Lung (tissue), 12 donors: ENCODE results near the gene PLA2G4F. TPM values are rescaled to one million over a fixed set of nuclear protein-coding genes. Genes with fewer than 3 reads are reported as not detected.

ENCODE experiments used
- ATAC-seq: fragments of 200-7000 bp; cut with Tn5 transposase; one replicate; pipeline ENCODE4 v1.9.1; 2020; ENCODE audit warnings: moderate number of reproducible peaks; ENCODE audit not compliant: insufficient read depth, low FRiP score
- DNase-seq, 3 donors: peaks; one replicate each; pipeline ENCODE4 v3.0.0-alpha.2; 2013 to 2017
- H3K27ac ChIP-seq, 2 donors: one replicate each; pipeline ENCODE4 v1.5.1; 2013; ENCODE audit warnings: mild to moderate bottlenecking in 2 of 2, moderate library complexity in 2 of 2, control low read depth in 1 of 2, inconsistent platforms in 1 of 2, low read depth in 1 of 2, low read length in 1 of 2
- H3K27me3 ChIP-seq, 3 donors: one replicate each; pipeline ENCODE4 v1.5.1; 2013; ENCODE audit warnings: low read length in 2 of 3; ENCODE audit not compliant: control insufficient read depth in 3 of 3, insufficient read depth in 3 of 3
- H3K36me3 ChIP-seq, 4 donors: one replicate each; pipeline ENCODE4 v1.5.1; 2013; ENCODE audit warnings: low read length in 4 of 4, mild to moderate bottlenecking in 1 of 4, moderate library complexity in 1 of 4; ENCODE audit not compliant: control insufficient read depth in 4 of 4, insufficient read depth in 4 of 4
- H3K4me1 ChIP-seq, 5 donors: one replicate each; pipeline ENCODE4 v1.5.1; 2013; ENCODE audit warnings: low read length in 5 of 5, mild to moderate bottlenecking in 2 of 5, moderate library complexity in 1 of 5; ENCODE audit not compliant: control insufficient read depth in 5 of 5, insufficient read depth in 5 of 5
- H3K4me3 ChIP-seq: one replicate; pipeline ENCODE4 v1.5.1; 2013; ENCODE audit warnings: mild to moderate bottlenecking, control low read depth, moderate library complexity
- H3K9ac ChIP-seq, 2 donors: one replicate each; pipeline ENCODE4 v1.5.1; 2013; ENCODE audit warnings: low read length in 2 of 2, control low read depth in 1 of 2; ENCODE audit not compliant: insufficient read depth in 1 of 2
- H3K9me3 ChIP-seq, 4 donors: one replicate each; pipeline ENCODE4 v1.5.1; 2013; ENCODE audit warnings: low read length in 3 of 4, mild to moderate bottlenecking in 1 of 4, moderate library complexity in 1 of 4; ENCODE audit not compliant: control insufficient read depth in 4 of 4, insufficient read depth in 3 of 4
- CTCF ChIP-seq: IDR thresholded peaks from 2 replicates; pipeline ENCODE4 v1.5.1; 2012; ENCODE audit warnings: mild to moderate bottlenecking; ENCODE audit errors: control extremely low read depth, extremely low read depth
- WGBS, 2 donors: extraction: QIAGEN DNeasy Blood & Tissue Kit; methylation state at CpG; one replicate each; pipeline ENCODE4 v1.1.7; 2013; 5-methylcytosine and 5-hydroxymethylcytosine counted together
- polyA plus RNA-seq, 2 donors: library from polyadenylated mRNA; stranded (reverse); fragments of 200-250 nt; gene quantifications; one replicate each; pipeline ENCODE4 v1.2.1, GENCODE V29; 2013
- total RNA-seq, 2 donors: library from RNA; depleted of rRNA in 1 of 2; stranded (reverse); fragments of >200 nt in 1 of 2; gene quantifications; one replicate each; pipeline ENCODE4 v1.2.1, GENCODE V29; 2014 to 2021
- donor health status: control.
- donor health status: control.
- donor health status: Bipolar disorder and iron deficiency.
- donor health status: healthy.
- donor health status: DM: yes; HTN: yes; CAD: no.

The PLA2G4F gene
- total and polyA plus RNA-seq, 4 donors: 10.9 to 116 (median 41.8) TPM

GRCh38 chr15:42154212-42154941 lies 2.1 kb downstream of the PLA2G4F start:
- TF ChIP-seq CTCF: no peak
- Histone ChIP-seq H3K4me3 (peak overlapping the region; percentile 7), H3K27me3 (no peaks in the 10 kb centered on the region), H3K9ac (no peak overlapping the region), H3K9me3 (no peaks in the 10 kb centered on the region), H3K36me3 (peaks cover 0 to 6% (median 2%) of the 10 kb centered on the region in 4 donors), H3K27ac (peak overlapping the region in 1 of 2 donors; percentile 61), H3K4me1 (peaks cover 0 to 27% (median 14%) of the 10 kb centered on the region in 5 donors)
- ATAC-seq (no peak), DNase-seq (peak in 1 of 3 donors; percentile 26)
- 72 to 81% methylated on average over 16 of the region's 16 CpGs for WGBS, 2 donors

GRCh38 chr15:42153874-42154211 lies 2.6 kb downstream of the PLA2G4F start:
- peak overlapping the region in 1 of 2 donors; percentile 55 for H3K27ac ChIP-seq
- no peak overlapping the region for H3K4me3 ChIP-seq
- H3K9me3 ChIP-seq: no peaks in the 10 kb centered on the region
- peaks cover 0 to under 1% (median under 1%) of the 10 kb centered on the region in 4 donors for H3K36me3 ChIP-seq
- WGBS, 2 donors: 84 to 89% methylated on average over 3 to 4 of the region's 4 CpGs
- no peak overlapping the region for H3K9ac ChIP-seq
- no peaks in the 10 kb centered on the region for H3K27me3 ChIP-seq
- DNase-seq (no peak), ATAC-seq (no peak)
- no peak for TF ChIP-seq CTCF
- peaks cover 0 to 27% (median 14%) of the 10 kb centered on the region in 5 donors for H3K4me1 ChIP-seq

GRCh38 chr15:42152921-42153698 lies 3.3 kb downstream of the PLA2G4F start:
- Histone ChIP-seq H3K27me3 (no peaks in the 10 kb centered on the region), H3K4me1 (peaks cover 0 to 27% (median 12%) of the 10 kb centered on the region in 5 donors), H3K36me3 (no peaks in the 10 kb centered on the region), H3K9me3 (no peaks in the 10 kb centered on the region), H3K9ac (no peak overlapping the region), H3K27ac (peak overlapping the region in 1 of 2 donors; percentile 66), H3K4me3 (no peak overlapping the region)
- no peak for TF ChIP-seq CTCF
- ATAC-seq (no peak), DNase-seq (no peak)
- 92 to 95% methylated on average over 10 to 11 of the region's 11 CpGs for WGBS, 2 donors
